ENCODE results near the gene HRK. TPM values are rescaled to one million over a fixed set of nuclear protein-coding genes. Genes with fewer than 3 reads are reported as not detected.

The HRK gene
- total and polyA plus RNA-seq, 9 of the 15 experiments (the other 6 are each of a cell fraction or from before 2014, with no cell fraction given) = 0.01 to 0.05 (median 0.04) TPM; not detected in 6

GRCh38 chr12:116818948-116819832 lies 62.1 kb downstream of the HRK start (continued):
- 0 out of 2 replicates have a peak, but pooled peaks have one; percentile 14 for TF ChIP-seq NR4A1 (CRISPR knock-in tag; IDR thresholded peaks at IDR 0.05)
- peak; percentile 55; the same call in 1 of the 2 replicates for TF ChIP-seq NR4A1 (tag; IDR thresholded peaks at IDR 0.05)
- peak; percentile 5 for TF ChIP-seq TBP (optimal IDR thresholded peaks at IDR 0.05; ENCODE audit: low read depth, low read length)
- no peak for TF ChIP-seq ZNF445 (CRISPR knock-in tag; IDR thresholded peaks at IDR 0.05; ENCODE audit: low read depth)
- TF ChIP-seq ELF1 (tag; IDR thresholded peaks at IDR 0.05) = no peak
- TF ChIP-seq E2F8 (IDR thresholded peaks at IDR 0.05; ENCODE audit: low read depth, partially characterized antibody) = peak; percentile 48
- peak; percentile 83; the same call in 1 of the 2 replicates for TF ChIP-seq ARID4B (CRISPR knock-in tag; IDR thresholded peaks at IDR 0.05)
- no peak for TF ChIP-seq SREBF2 (CRISPR knock-in tag; IDR thresholded peaks at IDR 0.05)
- no peak for TF ChIP-seq CBX8 (IDR thresholded peaks at IDR 0.05; ENCODE audit: borderline replicate concordance, extremely low read depth, low read depth, low read length, poor library complexity, severe bottlenecking)
- peak in 1 of 2 experiments; percentile 74; a peak in 2 of 4 replicates for TF ChIP-seq HDAC1 (IDR thresholded peaks at IDR 0.05)
- TF ChIP-seq TAL1 (IDR thresholded peaks at IDR 0.05) = no peak
- no peak for TF ChIP-seq BRD9 (IDR thresholded peaks at IDR 0.05; ENCODE audit: low read depth, partially characterized antibody)
- TF ChIP-seq KLF10 (CRISPR knock-in tag; IDR thresholded peaks at IDR 0.05) = 0 out of 2 replicates have a peak, but pooled peaks have one; percentile 30
- no peak for TF ChIP-seq TRIM25 (IDR thresholded peaks at IDR 0.05; ENCODE audit: borderline replicate concordance)
- TF ChIP-seq SMARCE1 (IDR thresholded peaks at IDR 0.05) = no peak
- no peak for TF ChIP-seq ZFP30 (CRISPR knock-in tag; IDR thresholded peaks at IDR 0.05; ENCODE audit: borderline replicate concordance)
- TF ChIP-seq POLR2G (IDR thresholded peaks at IDR 0.05; ENCODE audit: low read depth, low read length) = peak; percentile 93
- no peak for TF ChIP-seq PPARD (CRISPR knock-in tag; IDR thresholded peaks at IDR 0.05)
